Thyroid gland (tissue), 4 donors: Measurements from ENCODE around the gene NT5C1A. TPM values are rescaled to one million over a fixed set of nuclear protein-coding genes. Genes with fewer than 3 reads are reported as not detected.

ENCODE experiments used
- DNase-seq, 2 donors: peaks; one replicate each; pipeline ENCODE4 v3.0.0-alpha.2; 2019
- H3K27ac ChIP-seq, 3 donors: fragments of 200-600 bp; sonication (generic); 1 replicate in 2 of 3; 2 replicates in 1 of 3; pipeline ENCODE4 v1.5.1; 2016 to 2019; ENCODE audit warnings: mild to moderate bottlenecking in 1 of 3, moderate library complexity in 1 of 3
- H3K27me3 ChIP-seq: fragments of 200-600 bp; sonication (generic); one replicate; pipeline ENCODE4 v1.5.1; 2019
- H3K36me3 ChIP-seq, 2 donors: fragments of 200-600 bp; sonication (generic); one replicate each; pipeline ENCODE4 v1.5.1; 2016 to 2019
- H3K4me1 ChIP-seq, 2 donors: fragments of 200-600 bp; sonication (generic); one replicate each; pipeline ENCODE4 v1.5.1; 2017 to 2019
- H3K4me3 ChIP-seq, 3 donors: fragments of 200-600 bp; sonication (generic); replicated peaks in 1 of 3; 1 replicate in 2 of 3; 2 replicates in 1 of 3; pipeline ENCODE4 v1.5.1; 2016; ENCODE audit warnings: mild to moderate bottlenecking in 1 of 3
- H3K9me3 ChIP-seq: fragments of 200-600 bp; sonication (generic); one replicate; pipeline ENCODE4 v1.5.1; 2017
- CTCF ChIP-seq, 6 experiments: fragments of 200-600 bp in 3 of 6; fragments of 450-650 bp in 3 of 6; sonication (generic) in 3 of 6; IDR thresholded peaks; one replicate each; pipeline ENCODE4 v1.5.1; 2016 to 2019; ENCODE audit warnings: antibody characterized with exemption in 6 of 6, mild to moderate bottlenecking in 2 of 6, inconsistent platforms in 1 of 6, moderate library complexity in 1 of 6
- POLR2A ChIP-seq, 2 donors: fragments of 450-650 bp; IDR thresholded peaks; one replicate each; pipeline ENCODE4 v1.6.1; 2017; ENCODE audit warnings: antibody characterized with exemption in 2 of 2, mild to moderate bottlenecking in 2 of 2, moderate library complexity in 1 of 2
- WGBS, 2 donors: methylation state at CpG; one replicate each; pipeline ENCODE4 v1.1.5; 2017; 5-methylcytosine and 5-hydroxymethylcytosine counted together
- intact Hi-C: fragments of 100-400 bp; cut with DNase I; formaldehyde crosslinking; loops from one replicate; pipeline ENCODE4 v1.15.1; 2023
- total RNA-seq, 4 donors: library from RNA; depleted of rRNA; stranded (reverse); fragments of >200 nt; gene quantifications; one replicate each; pipeline ENCODE4 v1.2.3, GENCODE V29; 2016

Gene NT5C1A
- total RNA-seq, 4 donors from 2014 or later: 0.33 to 0.73 TPM; not detected in 2

- no peak overlapping the region for H3K27ac ChIP-seq
- no peaks in the 10 kb centered on the region for H3K27me3 ChIP-seq
- no peak overlapping the region for H3K4me3 ChIP-seq
- intact Hi-C loops: no loop called here
- WGBS, 2 donors: 92 to 93% methylated on average over 3 of the region's 3 CpGs
- no peak for TF ChIP-seq POLR2A (IDR thresholded peaks at IDR 0.05)
- no peaks in the 10 kb centered on the region for H3K9me3 ChIP-seq
- H3K36me3 ChIP-seq: no peaks in the 10 kb centered on the region
- H3K4me1 ChIP-seq: peaks cover 13 to 15% of the 10 kb centered on the region in 2 donors
- DNase-seq: no peak
These were observed 3.0 kb downstream of the NT5C1A start for GRCh38 chr1:39668894-39669293.

GRCh38 chr1:39668111-39668510 lies 3.8 kb downstream of the NT5C1A start:
- intact Hi-C loops: no loop called here

GRCh38 chr1:39666772-39667171 lies 5.1 kb downstream of the NT5C1A start:
- intact Hi-C loops: no loop called here
- no peaks in the 10 kb centered on the region for H3K9me3 ChIP-seq

More at GRCh38 chr1:39668111-39668510, 3.8 kb downstream of the NT5C1A start:
- H3K4me1 ChIP-seq: peaks cover 13 to 15% of the 10 kb centered on the region in 2 donors
- no peaks in the 10 kb centered on the region for H3K9me3 ChIP-seq
- no peak overlapping the region for H3K27ac ChIP-seq
- H3K4me3 ChIP-seq: no peak overlapping the region
- no peaks in the 10 kb centered on the region for H3K36me3 ChIP-seq
- H3K27me3 ChIP-seq: no peaks in the 10 kb centered on the region
- 86 to 88% methylated on average over 3 of the region's 3 CpGs for WGBS, 2 donors
- DNase-seq: no peak
- TF ChIP-seq POLR2A (IDR thresholded peaks at IDR 0.05) (no peak), CTCF (IDR thresholded peaks at IDR 0.05) (no peak)

GRCh38 chr1:39663559-39663958 lies 8.3 kb downstream of the NT5C1A start:
- Histone ChIP-seq H3K27ac (no peak overlapping the region), H3K27me3 (no peaks in the 10 kb centered on the region), H3K36me3 (no peaks in the 10 kb centered on the region), H3K9me3 (no peaks in the 10 kb centered on the region), H3K4me1 (no peaks in the 10 kb centered on the region), H3K4me3 (no peak overlapping the region)
- 82 to 95% methylated on average over 7 to 8 of the region's 8 CpGs for WGBS, 2 donors
- TF ChIP-seq CTCF (IDR thresholded peaks at IDR 0.05) (no peak), POLR2A (IDR thresholded peaks at IDR 0.05) (no peak)
- intact Hi-C loops: no loop called here
- DNase-seq: no peak

More at GRCh38 chr1:39666772-39667171, 5.1 kb downstream of the NT5C1A start:
- TF ChIP-seq POLR2A (IDR thresholded peaks at IDR 0.05) (no peak), CTCF (IDR thresholded peaks at IDR 0.05) (no peak)
- Histone ChIP-seq H3K36me3 (no peaks in the 10 kb centered on the region), H3K27me3 (no peaks in the 10 kb centered on the region), H3K4me3 (no peak overlapping the region), H3K27ac (no peak overlapping the region), H3K4me1 (peaks cover 7 to 8% of the 10 kb centered on the region in 2 donors)
- no peak for DNase-seq
- 90 to 91% methylated on average over 3 of the region's 3 CpGs for WGBS, 2 donors

GRCh38 chr1:39662861-39663260 lies 9.0 kb downstream of the NT5C1A start:
- no peaks in the 10 kb centered on the region for H3K4me1 ChIP-seq
- no peaks in the 10 kb centered on the region for H3K9me3 ChIP-seq
- no peak for DNase-seq
- no peaks in the 10 kb centered on the region for H3K27me3 ChIP-seq
- intact Hi-C loops: no loop called here
- H3K27ac ChIP-seq: no peak overlapping the region
- H3K36me3 ChIP-seq: no peaks in the 10 kb centered on the region
- no peak overlapping the region for H3K4me3 ChIP-seq
- TF ChIP-seq POLR2A (IDR thresholded peaks at IDR 0.05) (no peak), CTCF (IDR thresholded peaks at IDR 0.05) (no peak)
- WGBS, 2 donors: 90 to 95% methylated on average over 1 of the region's 1 CpG

GRCh38 chr1:39659538-39659937 lies 12.4 kb downstream of the NT5C1A start:
- 86 to 92% methylated on average over 5 of the region's 5 CpGs for WGBS, 2 donors
- DNase-seq: no peak
- TF ChIP-seq CTCF (IDR thresholded peaks at IDR 0.05): no peak
- no peak overlapping the region for H3K4me3 ChIP-seq
- no peaks in the 10 kb centered on the region for H3K9me3 ChIP-seq
- H3K4me1 ChIP-seq: no peaks in the 10 kb centered on the region
- H3K27ac ChIP-seq: no peak overlapping the region
- intact Hi-C loops: no loop called here
- H3K27me3 ChIP-seq: no peaks in the 10 kb centered on the region
- no peaks in the 10 kb centered on the region for H3K36me3 ChIP-seq
